Osteoblast (primary cell): ENCODE data around the gene WRNIP1. TPM values are rescaled to one million over a fixed set of nuclear protein-coding genes. Genes with fewer than 3 reads are reported as not detected.

Source experiments
- DNase-seq: peaks from one replicate; pipeline ENCODE4 v3.0.0; 2011; ENCODE audit warnings: low spot score, mixed read lengths; ENCODE audit not compliant: insufficient read length; ENCODE audit errors: missing footprints
- H2AFZ ChIP-seq: 2 replicates; pipeline ENCODE4 v1.6.0; 2011; ENCODE audit warnings: mild to moderate bottlenecking, low read length
- H3K27ac ChIP-seq: 2 replicates; pipeline ENCODE4 v1.5.1; 2011; ENCODE audit warnings: mild to moderate bottlenecking, low read depth, low read length, moderate library complexity
- H3K27me3 ChIP-seq: 2 replicates; pipeline ENCODE4 v1.6.0; 2012; ENCODE audit warnings: mild to moderate bottlenecking, control low read depth, inconsistent platforms, low read length, moderate library complexity; ENCODE audit not compliant: insufficient read depth
- H3K36me3 ChIP-seq: 2 replicates; pipeline ENCODE4 v1.5.1; 2011; ENCODE audit warnings: mild to moderate bottlenecking, low read length, control low read depth, moderate library complexity; ENCODE audit not compliant: insufficient read depth
- H3K4me1 ChIP-seq: 2 replicates; pipeline ENCODE4 v1.5.1; 2011; ENCODE audit warnings: mild to moderate bottlenecking, low read length, control low read depth, moderate library complexity; ENCODE audit not compliant: insufficient read depth
- H3K4me2 ChIP-seq: 2 replicates; pipeline ENCODE4 v1.6.0; 2011; ENCODE audit warnings: mild to moderate bottlenecking, low read length; ENCODE audit not compliant: insufficient read depth
- H3K4me3 ChIP-seq: fragments of 200-600 bp; sonication (generic); 3 replicates; pipeline ENCODE4 v1.5.1; 2012; ENCODE audit warnings: mild to moderate bottlenecking, low read length, inconsistent platforms; ENCODE audit not compliant: insufficient read depth
- H3K79me2 ChIP-seq: 2 replicates; pipeline ENCODE4 v1.6.0; 2012; ENCODE audit warnings: mild to moderate bottlenecking, low read length, control low read depth, inconsistent platforms; ENCODE audit not compliant: insufficient read depth
- H3K9me3 ChIP-seq: 2 replicates; pipeline ENCODE4 v1.5.1; 2011; ENCODE audit warnings: low read depth, low read length, control low read depth
- H4K20me1 ChIP-seq: 2 replicates; pipeline ENCODE4 v1.6.0; 2012; ENCODE audit warnings: mild to moderate bottlenecking, low read length, control low read depth; ENCODE audit not compliant: insufficient read depth
- CTCF ChIP-seq: IDR thresholded peaks from 2 replicates; pipeline ENCODE4 v1.5.1; 2011; ENCODE audit warnings: mild to moderate bottlenecking, low read depth, low read length, moderate library complexity; ENCODE audit errors: extremely low read depth
- total RNA-seq: library from RNA; depleted of rRNA; stranded (reverse); fragments of >200 nt; gene quantifications from 2 replicates; pipeline ENCODE4 v1.2.3, GENCODE V29; 2012

Gene WRNIP1
- total RNA-seq, 1 donor, result 25.3 TPM

- no peaks in the 10 kb centered on the region for H3K36me3 ChIP-seq
- peaks cover 4% of the 10 kb centered on the region for H3K4me1 ChIP-seq
- H2AFZ ChIP-seq, result peak within 1 kb of the TSS; percentile 71
- H3K27ac ChIP-seq, result no peak within 1 kb of the TSS
- no peaks in the 10 kb centered on the region for H3K27me3 ChIP-seq
- H3K4me2 ChIP-seq, result peak within 1 kb of the TSS; percentile 89
- no peaks in the 10 kb centered on the region for H3K79me2 ChIP-seq
- DNase-seq, result no peak
- no peaks in the 10 kb centered on the region for H4K20me1 ChIP-seq
- H3K4me3 ChIP-seq, result peak within 1 kb of the TSS; percentile 65
- TF ChIP-seq CTCF, result no peak
- no peaks in the 10 kb centered on the region for H3K9me3 ChIP-seq
Measured at GRCh38 chr6:2750832-2751231, 14.4 kb upstream of the WRNIP1 start, which contains the start of gene MYLK4. Gene MYLK4, minus strand, starts transcription at chr6:2750922. Its CDS starts 1,628 bp downstream, at chr6:2749294.

- Histone ChIP-seq H4K20me1 (no peaks in the 10 kb centered on the region), H3K9me3 (no peaks in the 10 kb centered on the region), H2AFZ (no peak overlapping the region), H3K27me3 (no peaks in the 10 kb centered on the region), H3K79me2 (no peaks in the 10 kb centered on the region), H3K4me3 (no peak overlapping the region), H3K36me3 (no peaks in the 10 kb centered on the region), H3K27ac (no peak overlapping the region), H3K4me1 (peaks cover 4% of the 10 kb centered on the region), H3K4me2 (no peak overlapping the region)
- TF ChIP-seq CTCF, result no peak
- DNase-seq, result no peak
Measured at GRCh38 chr6:2751871-2752270, 13.3 kb upstream of the WRNIP1 start.

GRCh38 chr6:2752477-2753109 is 12.6 kb upstream of the WRNIP1 start:
- H3K4me2 ChIP-seq, result no peak overlapping the region
- no peak overlapping the region for H3K4me3 ChIP-seq
- H3K4me1 ChIP-seq, result peaks cover 4% of the 10 kb centered on the region
- H3K27ac ChIP-seq, result no peak overlapping the region
- no peaks in the 10 kb centered on the region for H3K9me3 ChIP-seq
- H3K36me3 ChIP-seq, result no peaks in the 10 kb centered on the region
- no peak for TF ChIP-seq CTCF
- DNase-seq, result no peak
- H3K27me3 ChIP-seq, result no peaks in the 10 kb centered on the region
- H2AFZ ChIP-seq, result no peak overlapping the region
- H4K20me1 ChIP-seq, result no peaks in the 10 kb centered on the region
- no peaks in the 10 kb centered on the region for H3K79me2 ChIP-seq

- Histone ChIP-seq H4K20me1 (no peaks in the 10 kb centered on the region), H3K79me2 (no peaks in the 10 kb centered on the region), H2AFZ (no peak overlapping the region), H3K27ac (no peak overlapping the region), H3K9me3 (no peaks in the 10 kb centered on the region), H3K4me1 (peaks cover 4% of the 10 kb centered on the region), H3K36me3 (no peaks in the 10 kb centered on the region), H3K4me2 (no peak overlapping the region), H3K4me3 (no peak overlapping the region), H3K27me3 (no peaks in the 10 kb centered on the region)
- DNase-seq, result no peak
- TF ChIP-seq CTCF, result no peak
Measured at GRCh38 chr6:2753110-2753489, 12.1 kb upstream of the WRNIP1 start.
